Esophagus squamous epithelium (tissue), 5 donors: ENCODE data around the gene NEDD4L. TPM values are rescaled to one million over a fixed set of nuclear protein-coding genes. Genes with fewer than 3 reads are reported as not detected.

Experiments
- DNase-seq: peaks from one replicate; lab custom pipeline; 2025; lab: John Stamatoyannopoulos, UW
- H3K27ac ChIP-seq, 4 donors: fragments of 200-600 bp; sonication (generic); one replicate each; pipeline ENCODE4 v1.5.1; 2016 to 2019; ENCODE audit warnings: mild to moderate bottlenecking in 1 of 4
- H3K27me3 ChIP-seq, 4 donors: fragments of 200-600 bp; sonication (generic); 1 replicate in 3 of 4; 2 replicates in 1 of 4; pipeline versions ENCODE4 v1.5.1 to v1.6.0; 2017 to 2021; ENCODE audit warnings: antibody characterized with exemption in 1 of 4
- H3K36me3 ChIP-seq, 3 donors: fragments of 200-600 bp; sonication (generic); one replicate each; pipeline ENCODE4 v1.5.1; 2016 to 2019
- H3K4me1 ChIP-seq, 3 donors: fragments of 200-600 bp; sonication (generic); one replicate each; pipeline ENCODE4 v1.5.1; 2017 to 2019
- H3K4me3 ChIP-seq, 4 donors: fragments of 200-600 bp; sonication (generic); 1 replicate in 3 of 4; 2 replicates in 1 of 4; pipeline ENCODE4 v1.5.1; 2016 to 2019; ENCODE audit warnings: mild to moderate bottlenecking in 2 of 4, moderate library complexity in 1 of 4
- H3K9me3 ChIP-seq, 3 donors: fragments of 200-600 bp; sonication (generic); one replicate each; pipeline ENCODE4 v1.5.1; 2016 to 2019
- POLR2A ChIP-seq, 4 donors: fragments of 450-650 bp; IDR thresholded peaks; one replicate each; pipeline ENCODE4 v1.6.1; 2017; ENCODE audit warnings: antibody characterized with exemption in 4 of 4, mild to moderate bottlenecking in 4 of 4, moderate library complexity in 3 of 4
- WGBS, 2 donors: methylation state at CpG; one replicate each; pipeline ENCODE4 v1.1.5; 2018; 5-methylcytosine and 5-hydroxymethylcytosine counted together
- intact Hi-C: fragments of 100-400 bp; cut with DNase I; formaldehyde crosslinking; loops from one replicate; pipeline ENCODE4 v1.15.0; 2022
- total RNA-seq, 4 donors: library from RNA; depleted of rRNA; stranded (reverse); fragments of >200 nt; gene quantifications; one replicate each; pipeline ENCODE4 v1.1.0, GENCODE V29; 2016
- TF ChIP-seq, protein P1 (sequence below), 6 experiments: fragments of 450-650 bp in 4 of 6; fragments of 200-600 bp in 2 of 6; sonication (generic) in 2 of 6; IDR thresholded peaks; one replicate each; pipeline ENCODE4 v1.5.1; 2016 to 2019; ENCODE audit warnings: antibody characterized with exemption in 6 of 6, mild to moderate bottlenecking in 4 of 6, moderate library complexity in 4 of 6
- donor health status: DM: yes; HTN: yes; CAD: no.

Gene NEDD4L
- total RNA-seq, 4 donors from 2014 or later = 17.0 to 27.6 (median 21.9) TPM

DNA sequence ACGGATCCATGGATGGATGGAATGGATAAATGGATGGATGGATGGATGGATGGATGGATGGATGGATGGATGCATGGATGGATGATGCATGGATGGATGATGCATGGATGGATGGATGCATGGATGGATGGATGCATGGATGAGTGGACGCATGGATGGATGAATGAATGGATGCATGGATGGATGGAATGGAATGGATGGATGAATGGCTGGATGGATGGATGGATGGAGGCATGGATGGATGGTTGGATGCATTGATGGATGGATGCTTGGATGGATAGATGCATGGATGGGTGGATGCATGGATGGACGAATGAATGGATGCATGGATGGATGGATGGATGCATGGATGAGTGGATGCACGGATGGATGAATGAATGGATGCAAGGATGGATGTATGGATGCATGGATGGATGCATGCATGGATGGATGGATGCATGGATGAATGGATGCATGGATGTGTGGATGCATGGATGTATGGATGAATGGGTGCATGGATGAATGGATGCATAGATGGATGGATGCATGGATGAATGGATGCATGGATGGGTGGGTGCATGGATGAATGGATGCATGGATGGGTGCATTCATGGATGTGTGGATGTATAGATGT, 375.7 kb downstream of the NEDD4L start:
- Histone ChIP-seq H3K4me3 (no peak overlapping the region), H3K4me1 (no peaks in the 10 kb centered on the region), H3K27ac (no peak overlapping the region), H3K36me3 (no peaks in the 10 kb centered on the region), H3K27me3 (peaks cover 0 to 2% (median 0%) of the 10 kb centered on the region in 4 donors), H3K9me3 (no peaks in the 10 kb centered on the region)
- intact Hi-C loops = no loop called here
- no peak for DNase-seq
- TF ChIP-seq, protein P1, sequence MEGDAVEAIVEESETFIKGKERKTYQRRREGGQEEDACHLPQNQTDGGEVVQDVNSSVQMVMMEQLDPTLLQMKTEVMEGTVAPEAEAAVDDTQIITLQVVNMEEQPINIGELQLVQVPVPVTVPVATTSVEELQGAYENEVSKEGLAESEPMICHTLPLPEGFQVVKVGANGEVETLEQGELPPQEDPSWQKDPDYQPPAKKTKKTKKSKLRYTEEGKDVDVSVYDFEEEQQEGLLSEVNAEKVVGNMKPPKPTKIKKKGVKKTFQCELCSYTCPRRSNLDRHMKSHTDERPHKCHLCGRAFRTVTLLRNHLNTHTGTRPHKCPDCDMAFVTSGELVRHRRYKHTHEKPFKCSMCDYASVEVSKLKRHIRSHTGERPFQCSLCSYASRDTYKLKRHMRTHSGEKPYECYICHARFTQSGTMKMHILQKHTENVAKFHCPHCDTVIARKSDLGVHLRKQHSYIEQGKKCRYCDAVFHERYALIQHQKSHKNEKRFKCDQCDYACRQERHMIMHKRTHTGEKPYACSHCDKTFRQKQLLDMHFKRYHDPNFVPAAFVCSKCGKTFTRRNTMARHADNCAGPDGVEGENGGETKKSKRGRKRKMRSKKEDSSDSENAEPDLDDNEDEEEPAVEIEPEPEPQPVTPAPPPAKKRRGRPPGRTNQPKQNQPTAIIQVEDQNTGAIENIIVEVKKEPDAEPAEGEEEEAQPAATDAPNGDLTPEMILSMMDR (IDR thresholded peaks at IDR 0.05) = no peak
- no peak for TF ChIP-seq POLR2A (IDR thresholded peaks at IDR 0.05)
- 54 to 58% methylated on average over 4 of the region's 4 CpGs for WGBS, 2 donors

DNA sequence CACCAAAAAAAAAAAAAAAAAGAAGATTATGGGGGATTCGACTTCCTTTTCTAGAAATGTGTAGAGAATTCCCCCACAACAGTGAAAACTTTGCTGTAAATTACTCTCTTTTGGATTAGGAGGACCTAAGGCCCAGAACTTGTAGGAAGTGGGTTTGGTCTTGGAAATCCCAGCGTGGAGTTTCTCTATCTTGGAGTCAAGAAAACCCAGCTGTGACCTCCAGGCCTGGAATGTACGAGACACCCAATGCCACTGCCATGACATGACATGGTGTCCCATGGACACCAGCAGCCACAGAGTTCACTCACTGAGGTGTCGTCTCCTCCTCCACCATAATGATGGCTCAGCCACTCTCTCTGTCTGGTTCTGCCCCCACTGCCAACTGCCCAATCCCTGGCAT, 382.6 kb downstream of the NEDD4L start:
- intact Hi-C loops = no loop called here
- H3K27ac ChIP-seq = no peak overlapping the region
- TF ChIP-seq, protein P1 (IDR thresholded peaks at IDR 0.05) = no peak
- TF ChIP-seq POLR2A (IDR thresholded peaks at IDR 0.05) = no peak
- 73 to 79% methylated on average over 3 to 4 of the region's 4 CpGs for WGBS, 2 donors
- DNase-seq = no peak
- H3K4me1 ChIP-seq = no peaks in the 10 kb centered on the region
- no peaks in the 10 kb centered on the region for H3K9me3 ChIP-seq
- H3K36me3 ChIP-seq = no peaks in the 10 kb centered on the region
- H3K27me3 ChIP-seq = no peaks in the 10 kb centered on the region
- no peak overlapping the region for H3K4me3 ChIP-seq

DNA sequence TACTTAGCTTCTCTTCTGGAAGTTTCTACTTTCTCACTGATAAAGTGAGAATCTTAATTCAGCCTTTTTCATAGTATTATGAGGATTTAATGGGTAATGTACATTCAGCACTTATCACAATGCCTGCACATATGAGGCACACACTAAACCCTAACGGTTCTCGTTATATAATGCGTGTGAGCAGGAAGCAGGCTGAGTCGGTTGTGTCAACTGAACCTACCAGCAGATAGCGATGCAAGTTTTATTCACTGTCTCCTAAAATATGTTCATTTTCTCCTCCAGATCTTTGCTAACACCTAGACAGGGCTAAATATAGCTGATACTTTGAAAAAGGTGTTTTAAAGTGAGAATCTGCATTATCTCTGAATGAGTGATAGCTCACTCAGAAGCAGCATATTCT, 383.3 kb downstream of the NEDD4L start:
- TF ChIP-seq POLR2A (IDR thresholded peaks at IDR 0.05) = no peak
- TF ChIP-seq, protein P1 (IDR thresholded peaks at IDR 0.05) = no peak
- intact Hi-C loops = no loop called here
- 73 to 77% methylated on average over 5 of the region's 5 CpGs for WGBS, 2 donors
- Histone ChIP-seq H3K27me3 (no peaks in the 10 kb centered on the region), H3K4me1 (no peaks in the 10 kb centered on the region), H3K36me3 (no peaks in the 10 kb centered on the region), H3K27ac (no peak overlapping the region), H3K4me3 (no peak overlapping the region), H3K9me3 (no peaks in the 10 kb centered on the region)
- DNase-seq = no peak

DNA sequence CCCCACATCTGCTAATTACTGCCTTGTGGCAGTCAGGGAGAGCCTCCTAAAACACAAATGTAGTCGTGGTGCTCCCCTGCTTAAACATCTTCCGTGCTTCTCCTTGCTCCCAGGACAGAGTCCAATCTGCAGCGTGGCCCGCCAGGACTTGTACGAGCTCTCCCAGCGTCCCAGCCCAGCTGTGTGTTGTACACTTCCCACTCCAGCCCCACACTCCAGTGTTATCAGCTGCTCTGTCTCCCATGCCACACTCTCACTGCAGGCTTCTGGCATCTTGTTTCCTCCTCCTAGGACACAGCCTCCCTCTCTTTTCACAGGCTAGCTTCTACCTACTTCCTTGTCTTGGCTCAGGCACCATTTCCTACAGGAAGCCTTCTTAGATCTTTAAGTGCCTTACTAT, 385.4 kb downstream of the NEDD4L start:
- no peak for DNase-seq
- TF ChIP-seq POLR2A (IDR thresholded peaks at IDR 0.05) = no peak
- TF ChIP-seq, protein P1 (IDR thresholded peaks at IDR 0.05) = no peak
- Histone ChIP-seq H3K9me3 (no peaks in the 10 kb centered on the region), H3K4me1 (no peaks in the 10 kb centered on the region), H3K4me3 (no peak overlapping the region), H3K27me3 (no peaks in the 10 kb centered on the region), H3K36me3 (no peaks in the 10 kb centered on the region), H3K27ac (no peak overlapping the region)
- intact Hi-C loops = no loop called here
- WGBS, 2 donors = 53 to 69% methylated on average over 6 of the region's 6 CpGs

DNA sequence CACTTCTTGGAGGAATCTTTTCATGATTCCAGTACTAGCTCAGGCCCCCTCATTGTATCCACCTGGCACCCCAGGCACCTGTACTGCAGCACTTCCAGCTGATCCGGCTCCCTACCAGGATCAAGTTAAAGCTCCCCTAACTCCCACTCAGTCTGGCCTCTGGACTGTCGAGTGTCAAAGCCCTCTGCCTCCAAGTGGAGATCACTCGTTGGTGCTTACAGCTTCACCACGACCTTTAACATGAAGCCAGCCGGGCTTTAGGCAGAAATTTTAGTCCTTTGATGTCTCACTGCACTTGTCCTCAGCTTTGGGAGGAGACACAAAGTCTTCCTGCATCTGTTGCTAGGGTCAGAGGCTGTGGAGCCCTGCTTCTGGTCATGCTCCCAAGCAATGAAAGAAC, 387.2 kb downstream of the NEDD4L start:
- H3K4me3 ChIP-seq = no peak overlapping the region
- H3K9me3 ChIP-seq = no peaks in the 10 kb centered on the region
- no peaks in the 10 kb centered on the region for H3K27me3 ChIP-seq
- WGBS, 2 donors = 89% methylated on average over 1 of the region's 5 CpGs; no CpG with 5 or more reads in 1 of the 2 donors
- intact Hi-C loops = no loop called here
- H3K27ac ChIP-seq = no peak overlapping the region
- TF ChIP-seq POLR2A (IDR thresholded peaks at IDR 0.05) = no peak
- TF ChIP-seq, protein P1 (IDR thresholded peaks at IDR 0.05) = no peak
- no peak for DNase-seq
- H3K4me1 ChIP-seq = no peaks in the 10 kb centered on the region
- no peaks in the 10 kb centered on the region for H3K36me3 ChIP-seq
